Hindlimb muscle (tissue), 1 donor: ENCODE measurements around the gene PITHD1. TPM values are rescaled to one million over a fixed set of nuclear protein-coding genes. Genes with fewer than 3 reads are reported as not detected.
"Not testable (repeated sequence)": the region's sequence is repeated elsewhere in the genome, so short reads cannot be mapped to it uniquely, and the experiment has no call there.

Experiments used
- DNase-seq: peaks from one replicate; pipeline ENCODE4 v3.0.0-alpha.2; 2013
- polyA plus RNA-seq: library from polyadenylated mRNA; unstranded; fragments of 120-200 nt; gene quantifications from one replicate; pipeline ENCODE4 v1.2.1, GENCODE V29; 2013; ENCODE audit not compliant: insufficient read length

PITHD1 gene
- polyA plus RNA-seq, 1 donor = 35.8 TPM

GRCh38 chr1:23826590-23826989, 48.4 kb downstream of the PITHD1 start:
- DNase-seq = not testable (repeated sequence)

GRCh38 chr1:23827717-23828116, 49.5 kb downstream of the PITHD1 start:
- DNase-seq = no peak

- not testable (repeated sequence) for DNase-seq
Measured at GRCh38 chr1:23834156-23834555, 55.9 kb downstream of the PITHD1 start.

GRCh38 chr1:23836037-23836436, 57.8 kb downstream of the PITHD1 start:
- DNase-seq = no peak

Other genes with a start within 250 kb of the PITHD1 start
- 3.9 TPM for gene E2F2, start 247.2 kb upstream of the PITHD1 start, polyA plus RNA-seq
- 55.0 TPM for gene ID3, start 218.9 kb upstream of the PITHD1 start, polyA plus RNA-seq
- gene RPL11, start 86.6 kb upstream of the PITHD1 start, polyA plus RNA-seq = 2,860 TPM
- gene ELOA, start 34.9 kb upstream of the PITHD1 start, polyA plus RNA-seq = 33.6 TPM
- 32.3 TPM for gene LYPLA2, start 12.7 kb downstream of the PITHD1 start, polyA plus RNA-seq
- 26.9 TPM for gene GALE, start 22.3 kb downstream of the PITHD1 start, polyA plus RNA-seq
- gene HMGCL, start 47.0 kb downstream of the PITHD1 start, polyA plus RNA-seq = 25.5 TPM
- 12.9 TPM for gene FUCA1, start 89.9 kb downstream of the PITHD1 start, polyA plus RNA-seq
- 0.05 TPM for gene CNR2, start 134.9 kb downstream of the PITHD1 start, polyA plus RNA-seq
- 101 TPM for gene PNRC2, start 181.4 kb downstream of the PITHD1 start, polyA plus RNA-seq
- gene SRSF10, start 201.9 kb downstream of the PITHD1 start, polyA plus RNA-seq = 113 TPM